Uterus (tissue), 2 donors: ENCODE data around the gene ACTL9.
"Not testable (repeated sequence)": the region's sequence is repeated elsewhere in the genome, so short reads cannot be mapped to it uniquely, and the experiment has no call there.

Experiments used
- CTCF ChIP-seq, 4 experiments: fragments of 200-600 bp in 2 of 4; fragments of 450-650 bp in 2 of 4; sonication (generic) in 2 of 4; IDR thresholded peaks; one replicate each; pipeline ENCODE4 v1.5.1; 2016 to 2019; ENCODE audit warnings: antibody characterized with exemption in 4 of 4, mild to moderate bottlenecking in 2 of 4, moderate library complexity in 1 of 4
- POLR2A ChIP-seq, 2 donors: fragments of 450-650 bp; IDR thresholded peaks; one replicate each; pipeline ENCODE4 v1.6.1; 2016; ENCODE audit warnings: antibody characterized with exemption in 2 of 2, mild to moderate bottlenecking in 1 of 2, moderate library complexity in 1 of 2

- not testable (repeated sequence) for TF ChIP-seq CTCF, POLR2A (IDR thresholded peaks at IDR 0.05)
These were observed 11.7 kb upstream of the ACTL9 start for GRCh38 chr19:8710337-8710736.
